ENCODE data around the gene IGSF21.

DNA sequence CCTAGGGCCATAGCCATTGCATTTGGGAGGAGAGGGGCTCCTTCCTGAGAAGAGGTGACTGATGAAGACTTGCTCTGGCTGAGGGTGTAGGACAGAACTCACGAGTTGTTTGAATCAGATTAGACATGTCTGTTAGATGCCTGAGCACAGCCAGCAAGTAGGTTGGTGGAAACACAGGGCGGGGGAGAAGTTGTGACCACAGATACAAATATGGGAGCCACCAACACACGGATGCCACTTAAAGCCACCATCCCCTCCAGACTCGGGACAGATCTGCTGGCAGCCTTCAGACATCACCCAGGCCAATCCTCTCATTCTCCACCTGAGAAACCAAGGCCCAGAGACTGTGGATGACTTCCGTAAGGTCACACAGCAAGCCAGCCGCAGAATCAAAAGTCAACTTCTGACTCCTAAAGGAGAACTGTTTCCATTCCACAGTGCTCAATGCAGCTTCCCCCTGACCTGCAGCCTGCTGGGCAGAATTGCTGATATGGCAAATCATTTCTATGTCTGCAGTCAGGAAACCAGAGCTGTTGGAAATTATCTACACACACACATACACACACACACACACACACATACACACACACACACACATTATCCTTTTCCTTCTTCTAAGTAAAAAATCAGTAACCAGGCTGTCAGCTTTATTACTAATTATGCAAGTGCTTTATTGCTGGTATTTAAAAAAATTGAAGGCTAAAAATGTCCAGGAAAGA, 196.7 kb downstream of the IGSF21 start:
- no peak for TF ChIP-seq CTCF (IDR thresholded peaks at IDR 0.05)
- no peak for TF ChIP-seq POLR2A (IDR thresholded peaks at IDR 0.05)
